NCI-H526 (cell line): Measurements from ENCODE around the gene NUDT6.
"Not testable (repeated sequence)": the region's sequence is repeated elsewhere in the genome, so short reads cannot be mapped to it uniquely, and the experiment has no call there.

Source experiments
- DNase-seq, 2 experiments: peaks; one replicate each; lab custom pipeline; 2025; lab: John Stamatoyannopoulos, UW

Gene NUDT6, protein sequence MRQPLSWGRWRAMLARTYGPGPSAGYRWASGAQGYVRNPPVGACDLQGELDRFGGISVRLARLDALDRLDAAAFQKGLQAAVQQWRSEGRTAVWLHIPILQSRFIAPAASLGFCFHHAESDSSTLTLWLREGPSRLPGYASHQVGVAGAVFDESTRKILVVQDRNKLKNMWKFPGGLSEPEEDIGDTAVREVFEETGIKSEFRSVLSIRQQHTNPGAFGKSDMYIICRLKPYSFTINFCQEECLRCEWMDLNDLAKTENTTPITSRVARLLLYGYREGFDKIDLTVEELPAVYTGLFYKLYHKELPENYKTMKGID

DNA sequence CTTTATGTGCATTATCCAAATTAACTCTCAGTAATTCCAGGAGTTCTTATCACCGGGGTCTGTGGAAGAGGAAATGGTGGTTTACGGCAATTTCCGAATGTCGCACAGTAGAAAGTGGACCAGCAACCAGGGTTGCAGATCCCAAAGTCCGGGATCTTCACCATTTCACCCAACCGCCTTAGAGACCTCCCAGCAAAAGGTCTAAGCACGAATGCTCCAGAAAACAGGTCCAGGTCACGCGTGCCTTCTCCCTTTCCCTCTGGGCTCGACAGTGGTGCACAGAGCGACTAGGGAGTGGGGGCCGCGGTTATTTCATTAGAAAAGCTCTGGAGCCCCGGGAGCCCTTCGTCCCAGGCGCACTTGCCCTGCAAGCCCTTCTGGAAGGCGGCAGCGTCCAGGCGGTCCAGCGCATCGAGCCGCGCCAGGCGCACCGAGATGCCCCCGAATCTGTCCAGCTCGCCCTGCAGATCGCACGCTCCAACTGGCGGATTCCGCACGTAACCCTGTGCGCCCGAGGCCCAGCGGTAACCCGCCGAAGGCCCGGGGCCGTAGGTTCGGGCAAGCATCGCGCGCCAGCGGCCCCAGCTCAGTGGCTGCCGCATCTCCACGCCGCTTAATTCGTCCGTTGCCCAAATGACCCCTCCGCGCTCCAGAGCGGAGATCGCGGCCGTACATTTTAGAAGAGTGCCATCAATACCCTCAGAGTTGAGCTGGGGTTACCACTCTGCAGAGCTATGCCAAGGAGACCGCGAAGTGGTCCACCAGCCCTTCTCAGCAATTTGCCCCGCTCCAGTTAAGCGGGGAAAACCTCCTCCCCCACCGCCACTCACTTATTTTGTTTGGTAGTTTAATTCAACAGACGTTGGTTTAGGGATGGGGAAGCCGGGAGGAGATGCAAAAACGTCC lies at the start of gene NUDT6:
Gene NUDT6, minus strand, starts transcription at position 627 of the 906 bp plus-strand sequence. Its CDS starts 25 bp downstream, at position 602.
- peak; percentile 77 to 88 for DNase-seq

DNA sequence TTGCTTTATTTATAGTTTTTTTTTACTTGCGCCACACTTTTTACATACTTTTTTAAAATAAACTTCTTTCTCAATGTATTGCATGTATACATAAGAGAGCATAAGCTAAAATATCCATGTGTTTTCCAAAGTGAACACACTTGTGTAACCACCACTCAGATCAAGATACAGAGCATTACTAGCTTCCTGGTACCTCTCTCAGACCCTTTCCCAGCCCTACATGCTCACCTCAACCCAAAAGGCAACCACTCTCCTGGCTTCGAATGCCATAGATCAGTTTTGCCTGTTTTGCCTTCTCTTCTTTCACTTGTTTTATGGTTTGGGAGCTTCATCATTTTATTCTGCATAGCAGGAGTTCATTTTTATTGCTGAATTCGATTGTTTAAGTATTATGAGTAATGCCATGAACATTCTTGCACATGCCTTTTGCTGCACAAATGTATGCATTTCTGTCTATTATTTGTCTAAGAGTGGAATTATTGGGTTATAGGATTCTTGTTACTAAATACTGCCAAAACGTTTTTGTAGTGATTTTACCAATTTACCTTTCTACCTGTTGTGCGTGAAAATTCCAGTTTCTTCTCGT lies 45.9 kb upstream of the NUDT6 start:
- DNase-seq, result no peak

GRCh38 chr4:122967231-122967630 lies 44.8 kb upstream of the NUDT6 start:
- no peak for DNase-seq

DNA sequence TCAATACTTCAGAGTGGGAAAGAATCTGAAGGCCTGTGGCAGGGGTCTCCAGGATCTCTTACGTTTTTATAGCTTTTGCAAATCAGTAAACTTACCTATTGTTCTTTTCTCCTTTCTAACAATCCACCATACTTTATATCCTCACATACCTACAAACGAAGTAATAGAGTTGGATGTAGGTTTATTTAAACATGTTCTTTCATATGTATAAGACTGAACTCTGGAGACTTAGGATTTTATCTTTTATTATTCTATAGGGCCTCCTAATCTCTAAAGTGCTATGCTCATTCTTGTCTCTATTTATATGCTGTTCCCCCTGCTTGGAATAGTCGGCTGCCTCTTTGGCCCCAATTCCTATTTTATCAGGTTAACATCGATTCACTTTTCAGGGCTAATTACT lies 43.8 kb upstream of the NUDT6 start:
- no peak for DNase-seq

- DNase-seq, result no peak
These were observed 40.8 kb upstream of the NUDT6 start for GRCh38 chr4:122963216-122963615.

DNA sequence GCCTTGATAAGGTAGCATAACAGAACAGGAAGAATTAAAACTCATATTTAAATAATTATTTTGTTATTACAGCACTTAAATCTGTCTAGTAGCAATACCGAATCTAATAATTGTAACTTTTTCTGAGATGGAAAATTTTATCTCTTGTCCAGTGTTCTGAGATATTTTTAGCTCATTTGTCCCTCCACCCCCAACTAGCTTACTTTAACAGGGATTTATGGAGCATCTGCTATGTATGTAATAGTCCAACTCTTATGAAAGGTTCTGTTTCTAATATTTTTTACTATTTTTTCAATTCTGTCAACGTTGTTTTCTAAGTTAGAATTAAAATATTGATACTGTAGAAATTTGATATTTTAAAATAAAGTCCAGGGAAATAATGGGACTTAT lies 38.2 kb upstream of the NUDT6 start:
- no peak for DNase-seq

- no peak for DNase-seq
These were observed 37.7 kb upstream of the NUDT6 start for GRCh38 chr4:122959981-122960610.

- DNase-seq, result no peak
These were observed 37.0 kb upstream of the NUDT6 start for GRCh38 chr4:122959441-122959840.

DNA sequence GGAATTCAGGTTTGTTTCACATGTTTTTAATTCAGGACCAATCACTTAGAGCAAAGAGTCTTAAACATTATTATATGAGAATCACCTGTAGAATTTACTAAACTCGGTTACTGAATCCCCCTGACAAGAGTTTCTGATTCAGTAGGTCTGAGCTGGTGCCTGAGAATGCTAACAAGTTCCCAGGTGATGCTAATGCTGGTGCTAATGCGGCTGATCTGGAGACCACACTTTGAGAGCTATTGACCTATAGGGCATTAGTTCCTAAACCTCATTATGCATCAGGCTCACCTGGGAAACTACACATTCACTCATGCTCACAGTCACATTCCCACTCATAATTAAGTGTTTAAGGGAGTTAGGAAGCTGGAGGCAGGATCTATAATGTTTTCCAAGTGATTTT lies 36.1 kb upstream of the NUDT6 start:
- DNase-seq, result no peak

GRCh38 chr4:122953924-122954323 lies 31.5 kb upstream of the NUDT6 start:
- DNase-seq, result no peak

GRCh38 chr4:122952028-122952427 lies 29.6 kb upstream of the NUDT6 start:
- no peak for DNase-seq

DNA sequence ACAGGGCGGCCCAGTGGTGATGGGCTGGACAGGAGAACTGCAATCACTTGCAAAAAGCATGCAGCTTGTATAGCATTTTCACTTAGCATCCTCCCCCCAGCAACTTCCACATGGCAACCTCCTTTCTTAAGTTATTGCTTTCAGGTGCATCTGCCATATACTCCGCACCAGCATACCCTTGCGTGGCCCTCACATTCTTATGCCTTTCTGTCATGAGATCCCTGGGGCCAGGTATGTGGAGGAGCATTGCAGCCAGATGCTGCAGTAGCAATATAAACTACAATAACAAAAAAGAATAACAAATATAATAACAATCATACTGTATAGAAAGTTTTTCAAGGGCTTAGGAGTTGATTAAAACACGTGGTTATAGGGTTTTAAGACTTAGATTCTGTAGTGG lies 26.3 kb upstream of the NUDT6 start:
- no peak for DNase-seq

DNA sequence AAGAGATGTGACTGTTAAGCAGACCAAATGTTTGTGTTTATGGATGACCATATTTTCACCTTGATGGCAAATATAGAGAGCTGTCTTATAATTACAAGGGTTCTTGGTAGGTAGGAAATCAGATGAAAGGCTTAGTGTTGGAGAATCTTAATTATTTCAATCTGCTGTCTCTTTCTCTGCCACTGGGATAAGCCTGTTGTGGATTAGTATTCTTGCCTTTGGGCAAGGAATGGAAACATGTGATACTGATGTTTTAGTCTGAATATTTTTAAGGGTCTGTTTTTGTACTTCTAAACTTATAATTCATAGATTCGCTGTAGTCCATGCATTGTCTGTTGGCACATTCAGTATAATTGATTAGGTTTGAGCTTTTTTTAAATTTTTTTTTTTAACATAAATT lies 23.7 kb upstream of the NUDT6 start:
- no peak for DNase-seq

GRCh38 chr4:122945136-122945535 lies 22.7 kb upstream of the NUDT6 start:
- not testable (repeated sequence) for DNase-seq

GRCh38 chr4:122932763-122933162 lies 10.4 kb upstream of the NUDT6 start:
- no peak for DNase-seq

DNA sequence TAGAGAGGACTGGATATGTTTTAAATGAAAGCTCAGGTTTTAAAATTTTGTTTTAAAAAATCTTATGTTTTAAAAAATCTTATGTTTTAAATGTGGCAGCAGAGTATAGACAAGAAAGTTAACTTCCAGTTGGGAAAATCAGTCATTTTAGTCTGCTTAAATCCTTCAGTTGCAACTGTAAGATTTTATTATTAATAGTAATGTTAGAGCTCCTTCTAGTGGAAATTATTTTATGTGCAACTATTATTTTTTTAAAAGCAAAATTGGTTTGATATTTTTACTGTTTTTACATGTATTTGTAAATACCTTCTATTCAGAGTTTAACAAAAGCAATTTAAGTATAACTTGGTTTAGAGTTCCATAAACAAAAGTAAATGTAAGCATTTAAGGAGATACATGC lies 8.5 kb upstream of the NUDT6 start:
- peak in 1 of 2 experiments; percentile 27 for DNase-seq

- no peak for DNase-seq
These were observed 6.5 kb upstream of the NUDT6 start for GRCh38 chr4:122928930-122929329.

DNA sequence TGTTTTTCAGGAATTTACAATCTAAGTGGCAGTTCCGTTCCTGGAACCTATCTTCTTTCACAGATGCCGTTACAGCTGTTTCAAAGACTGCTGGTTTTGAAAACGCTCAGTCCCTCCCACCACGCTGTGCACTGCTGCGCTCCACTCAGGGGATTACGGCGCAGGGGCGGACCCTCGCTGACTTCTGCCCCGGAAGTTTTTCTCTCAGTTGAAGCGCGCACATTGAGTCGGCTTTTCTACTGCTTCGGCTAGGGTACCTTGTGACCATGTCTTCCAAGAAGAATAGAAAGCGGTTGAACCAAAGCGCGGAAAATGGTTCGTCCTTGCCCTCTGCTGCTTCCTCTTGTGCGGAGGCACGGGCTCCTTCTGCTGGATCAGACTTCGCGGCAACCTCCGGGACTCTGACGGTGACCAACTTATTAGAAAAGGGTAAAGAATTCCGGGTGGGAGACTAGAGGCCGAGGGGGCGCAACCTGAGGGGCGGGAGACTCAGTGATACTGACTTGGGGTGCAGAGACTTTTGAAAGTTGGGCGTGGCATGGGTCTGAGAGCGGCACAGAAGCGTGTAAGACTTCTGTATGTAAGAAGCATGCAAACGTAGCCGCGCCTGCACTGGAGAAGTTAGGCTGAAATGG lies 597 bp upstream of the NUDT6 start:
- DNase-seq, result peak; percentile 86 to 91

DNA sequence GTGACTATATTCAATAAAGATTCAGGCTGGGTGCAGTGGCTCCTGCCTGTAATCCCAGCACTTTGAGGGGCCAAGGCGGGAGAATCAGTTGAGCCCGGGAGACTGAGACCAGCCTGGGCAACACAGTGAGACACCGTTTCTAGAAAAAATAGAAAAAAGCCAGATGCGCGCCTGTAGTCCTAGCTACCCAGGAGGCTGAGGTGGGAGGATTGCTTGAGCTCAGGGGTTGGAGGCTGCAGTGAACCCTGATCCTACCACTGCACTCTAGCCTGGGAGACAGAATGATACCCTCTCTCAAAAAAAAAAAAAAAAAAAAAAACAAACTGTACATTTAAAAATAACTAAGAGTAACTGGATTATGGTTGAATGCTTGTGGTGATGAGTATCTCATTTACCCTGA lies 1.1 kb downstream of the NUDT6 start:
- no peak for DNase-seq

DNA sequence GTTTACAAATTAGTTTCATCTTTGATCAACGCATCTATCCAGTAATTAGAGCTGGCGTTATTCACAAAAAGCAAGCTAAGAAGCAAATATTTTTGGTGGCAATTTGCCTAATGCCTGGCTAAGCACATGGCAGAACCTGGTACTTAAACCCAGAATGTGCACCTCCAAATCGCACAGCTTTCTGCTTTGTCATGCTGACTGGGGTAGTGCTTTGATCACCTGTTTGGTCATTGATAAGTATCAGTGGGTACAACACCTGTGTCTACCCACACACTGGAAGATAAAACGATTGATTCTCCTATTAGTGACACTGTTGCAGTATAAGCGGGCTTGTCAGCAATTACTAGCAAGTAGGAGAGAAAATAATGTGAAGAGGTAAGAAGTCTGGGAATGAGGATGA lies 1.9 kb downstream of the NUDT6 start:
- DNase-seq, result no peak

DNA sequence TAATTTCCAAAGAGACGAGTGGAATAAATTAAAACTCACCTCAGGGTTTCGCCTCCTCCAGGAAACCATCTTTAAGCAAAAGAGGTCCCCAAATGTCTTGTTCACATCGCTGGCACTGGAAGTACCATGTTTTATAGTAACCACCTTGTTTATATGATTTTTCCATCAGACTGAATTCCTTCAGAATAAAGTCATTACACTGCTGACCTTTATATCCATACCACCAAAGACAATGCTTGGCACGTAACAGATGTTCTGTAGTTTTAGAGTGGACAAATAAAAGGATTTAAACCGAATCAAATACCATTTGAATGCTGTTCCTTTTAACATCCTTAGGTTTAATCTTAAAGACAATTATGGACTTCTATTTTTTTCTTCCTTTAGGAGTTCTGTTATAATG lies 4.7 kb downstream of the NUDT6 start:
- no peak for DNase-seq

GRCh38 chr4:122914938-122915337 lies 7.5 kb downstream of the NUDT6 start:
- DNase-seq, result no peak
